Chondrocyte (in vitro differentiated cells): ENCODE data around the gene ENTPD5. TPM values are rescaled to one million over a fixed set of nuclear protein-coding genes. Genes with fewer than 3 reads are reported as not detected.

Experiments used
- DNase-seq: peaks from one replicate; pipeline ENCODE4 v3.0.0; 2021; ENCODE audit warnings: mixed read lengths, low spot score
- H3K27ac Mint-ChIP-seq: one replicate; pipeline ENCODE4 v1.8.0; 2021; ENCODE audit warnings: mild to moderate bottlenecking, moderate library complexity, mixed read lengths; ENCODE audit not compliant: unreplicated experiment
- H3K27me3 Mint-ChIP-seq: 2 replicates; pipeline ENCODE4 v1.8.0; 2021; ENCODE audit warnings: low read depth, mixed read lengths
- H3K36me3 Mint-ChIP-seq: 2 replicates; pipeline ENCODE4 v1.8.0; 2021; ENCODE audit warnings: low read depth, mixed read lengths
- H3K4me1 Mint-ChIP-seq: 2 replicates; pipeline ENCODE4 v1.8.0; 2021; ENCODE audit warnings: low read depth, mild to moderate bottlenecking, mixed read lengths
- H3K4me3 Mint-ChIP-seq: one replicate; pipeline ENCODE4 v1.8.0; 2021; ENCODE audit warnings: mild to moderate bottlenecking, moderate library complexity, mixed read lengths; ENCODE audit not compliant: unreplicated experiment
- H3K9me3 Mint-ChIP-seq: 2 replicates; pipeline ENCODE4 v1.8.0; 2021; ENCODE audit warnings: low read depth, mixed read lengths
- CTCF ChIP-seq: fragments of 200-600 bp; sonication (generic); IDR thresholded peaks from 2 replicates; pipeline ENCODE4 v1.5.0; 2021; ENCODE audit warnings: antibody characterized with exemption, mild to moderate bottlenecking, moderate library complexity
- total RNA-seq: library from RNA; stranded (reverse); gene quantifications from 3 replicates; pipeline ENCODE4 v1.2.1, GENCODE V29; 2021

Gene ENTPD5
- total RNA-seq, 1 donor from 2014 or later: 19.3 TPM

DNA sequence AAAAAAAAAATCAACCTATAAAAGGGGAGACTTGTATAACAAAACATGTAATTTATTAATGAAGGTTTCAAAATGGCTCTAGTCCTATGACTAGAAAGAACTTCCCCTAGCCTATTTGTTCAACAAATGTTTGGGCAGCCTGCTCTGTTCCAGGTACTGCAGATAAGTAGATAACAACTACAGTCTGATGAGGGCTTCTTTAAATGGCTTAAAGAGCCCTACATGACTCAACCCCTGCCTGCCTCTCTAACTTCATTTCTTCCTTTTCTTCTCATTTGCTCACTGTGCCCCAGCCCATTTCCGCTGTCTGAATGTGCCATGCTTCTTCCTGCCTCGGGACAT, 43.7 kb upstream of the ENTPD5 start:
- no peak overlapping the region for H3K27ac Mint-ChIP-seq
- no peak for TF ChIP-seq CTCF
- H3K36me3 Mint-ChIP-seq: peaks cover 12% of the 10 kb centered on the region
- DNase-seq: no peak
- no peak overlapping the region for H3K4me3 Mint-ChIP-seq
- no peaks in the 10 kb centered on the region for H3K9me3 Mint-ChIP-seq
- peaks cover 8% of the 10 kb centered on the region for H3K4me1 Mint-ChIP-seq
- H3K27me3 Mint-ChIP-seq: no peaks in the 10 kb centered on the region

GRCh38 chr14:74049876-74050495, 30.9 kb upstream of the ENTPD5 start:
- Mint-ChIP-seq H3K27me3 (no peaks in the 10 kb centered on the region), H3K4me3 (no peak overlapping the region), H3K36me3 (peaks cover 3% of the 10 kb centered on the region), H3K9me3 (no peaks in the 10 kb centered on the region), H3K27ac (no peak overlapping the region), H3K4me1 (no peaks in the 10 kb centered on the region)
- no peak for TF ChIP-seq CTCF
- DNase-seq: no peak

GRCh38 chr14:74048281-74048680, 29.2 kb upstream of the ENTPD5 start:
- H3K27ac Mint-ChIP-seq: no peak overlapping the region
- H3K4me1 Mint-ChIP-seq: no peaks in the 10 kb centered on the region
- TF ChIP-seq CTCF: no peak
- H3K27me3 Mint-ChIP-seq: no peaks in the 10 kb centered on the region
- H3K9me3 Mint-ChIP-seq: no peaks in the 10 kb centered on the region
- no peak for DNase-seq
- peaks cover 3% of the 10 kb centered on the region for H3K36me3 Mint-ChIP-seq
- no peak overlapping the region for H3K4me3 Mint-ChIP-seq

- no peaks in the 10 kb centered on the region for H3K9me3 Mint-ChIP-seq
- H3K4me3 Mint-ChIP-seq: no peak overlapping the region
- no peak for TF ChIP-seq CTCF
- H3K27ac Mint-ChIP-seq: no peak overlapping the region
- peaks cover 5% of the 10 kb centered on the region for H3K36me3 Mint-ChIP-seq
- no peaks in the 10 kb centered on the region for H3K27me3 Mint-ChIP-seq
- DNase-seq: no peak
- no peaks in the 10 kb centered on the region for H3K4me1 Mint-ChIP-seq
Measured at GRCh38 chr14:74045522-74045921, 26.4 kb upstream of the ENTPD5 start.

DNA sequence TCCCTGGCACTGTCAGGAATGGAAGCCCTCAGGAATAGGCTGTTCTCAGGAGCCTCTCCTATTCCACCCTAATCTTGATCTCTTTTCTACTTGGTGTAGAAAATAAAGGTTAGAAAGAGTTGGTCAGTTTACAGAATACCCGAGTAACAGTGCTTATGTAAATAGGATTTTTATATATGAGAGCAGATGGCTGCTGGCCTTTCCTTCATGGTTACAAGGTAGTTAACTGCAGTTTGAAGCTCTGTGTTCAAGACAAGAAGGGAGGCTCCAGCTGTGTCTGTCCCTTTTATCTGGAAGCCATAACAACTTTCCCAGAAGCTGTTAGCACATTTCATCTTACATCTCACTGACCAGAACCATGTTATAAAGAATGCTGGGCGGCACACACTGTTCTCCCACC, 23.2 kb upstream of the ENTPD5 start:
- H3K4me1 Mint-ChIP-seq: no peaks in the 10 kb centered on the region
- no peak for TF ChIP-seq CTCF
- no peak overlapping the region for H3K4me3 Mint-ChIP-seq
- DNase-seq: no peak
- H3K9me3 Mint-ChIP-seq: no peaks in the 10 kb centered on the region
- no peak overlapping the region for H3K27ac Mint-ChIP-seq
- H3K27me3 Mint-ChIP-seq: no peaks in the 10 kb centered on the region
- peaks cover 6% of the 10 kb centered on the region for H3K36me3 Mint-ChIP-seq
